ENCODE results near the gene ATP8A2.

- peak in 1 of 2 donors; percentile 56 for TF ChIP-seq CTCF (IDR thresholded peaks at IDR 0.05)
- no peak for TF ChIP-seq POLR2A (IDR thresholded peaks at IDR 0.05)
Observed at GRCh38 chr13:26062853-26063444, 691.2 kb downstream of the ATP8A2 start.
